D721Med (cell line): Measurements from ENCODE around the gene SAMM50.
A peak's percentile ranks its signal among the peaks of the same experiment; 100 is the strongest.

Experiments
- DNase-seq: peaks from one replicate; pipeline ENCODE4 v3.0.0; 2011; ENCODE audit warnings: low spot score; ENCODE audit not compliant: insufficient read length
- FAIRE-seq: peaks from 2 replicates; lab custom pipeline; 2011; peaks lifted over from hg19 to GRCh38; lab: Jason Lieb, UNC
- TF ChIP-seq, protein P1 (sequence below): IDR thresholded peaks from 2 replicates; pipeline ENCODE4 v1.5.1; 2012; ENCODE audit warnings: mild to moderate bottlenecking, control low read depth; ENCODE audit not compliant: insufficient read depth; ENCODE audit errors: missing control alignments

Gene SAMM50

DNA sequence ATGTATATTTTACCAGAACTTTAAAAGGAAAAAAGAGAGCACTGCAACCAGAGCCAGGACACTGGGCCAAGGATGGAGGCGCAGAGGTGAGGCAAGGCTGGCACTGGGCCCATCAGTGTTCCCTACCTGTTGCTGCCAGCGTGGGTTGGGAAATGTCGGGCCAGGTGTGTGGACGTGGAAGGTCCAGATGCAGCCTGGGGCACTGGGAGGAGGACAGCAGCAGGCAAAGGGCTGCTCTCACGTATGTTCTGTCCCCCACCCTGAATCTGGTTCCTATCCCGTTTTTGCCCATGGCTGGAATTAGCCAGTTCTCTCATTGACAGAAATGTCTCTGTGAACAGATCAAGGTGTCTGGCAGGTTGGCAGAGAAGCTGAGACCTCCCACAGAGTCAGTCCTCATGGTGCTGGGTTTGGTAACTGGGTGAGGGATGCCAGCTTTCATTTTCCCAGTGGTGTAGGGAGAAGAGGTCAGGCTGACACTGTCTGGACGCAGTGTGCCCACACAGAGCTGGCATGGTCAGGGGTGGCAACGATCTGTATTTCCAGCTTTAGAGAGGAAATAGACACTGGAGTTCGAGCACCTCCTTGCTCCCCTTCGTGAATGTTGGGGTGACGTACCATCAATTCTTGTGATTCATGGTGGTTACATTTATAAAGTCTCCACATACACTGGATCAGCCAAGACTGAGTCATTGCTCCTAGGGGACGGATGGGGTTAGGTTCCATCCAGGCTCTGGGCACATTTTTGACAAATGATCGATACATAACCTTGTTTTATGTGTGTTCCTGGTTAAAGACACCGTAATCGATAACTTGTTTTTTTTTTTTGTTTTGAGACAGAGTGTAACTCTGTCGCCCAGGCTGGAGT is 35.9 kb upstream of the SAMM50 start:
- DNase-seq: no peak
- no peak for FAIRE-seq
- TF ChIP-seq, protein P1, sequence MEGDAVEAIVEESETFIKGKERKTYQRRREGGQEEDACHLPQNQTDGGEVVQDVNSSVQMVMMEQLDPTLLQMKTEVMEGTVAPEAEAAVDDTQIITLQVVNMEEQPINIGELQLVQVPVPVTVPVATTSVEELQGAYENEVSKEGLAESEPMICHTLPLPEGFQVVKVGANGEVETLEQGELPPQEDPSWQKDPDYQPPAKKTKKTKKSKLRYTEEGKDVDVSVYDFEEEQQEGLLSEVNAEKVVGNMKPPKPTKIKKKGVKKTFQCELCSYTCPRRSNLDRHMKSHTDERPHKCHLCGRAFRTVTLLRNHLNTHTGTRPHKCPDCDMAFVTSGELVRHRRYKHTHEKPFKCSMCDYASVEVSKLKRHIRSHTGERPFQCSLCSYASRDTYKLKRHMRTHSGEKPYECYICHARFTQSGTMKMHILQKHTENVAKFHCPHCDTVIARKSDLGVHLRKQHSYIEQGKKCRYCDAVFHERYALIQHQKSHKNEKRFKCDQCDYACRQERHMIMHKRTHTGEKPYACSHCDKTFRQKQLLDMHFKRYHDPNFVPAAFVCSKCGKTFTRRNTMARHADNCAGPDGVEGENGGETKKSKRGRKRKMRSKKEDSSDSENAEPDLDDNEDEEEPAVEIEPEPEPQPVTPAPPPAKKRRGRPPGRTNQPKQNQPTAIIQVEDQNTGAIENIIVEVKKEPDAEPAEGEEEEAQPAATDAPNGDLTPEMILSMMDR: no peak

DNA sequence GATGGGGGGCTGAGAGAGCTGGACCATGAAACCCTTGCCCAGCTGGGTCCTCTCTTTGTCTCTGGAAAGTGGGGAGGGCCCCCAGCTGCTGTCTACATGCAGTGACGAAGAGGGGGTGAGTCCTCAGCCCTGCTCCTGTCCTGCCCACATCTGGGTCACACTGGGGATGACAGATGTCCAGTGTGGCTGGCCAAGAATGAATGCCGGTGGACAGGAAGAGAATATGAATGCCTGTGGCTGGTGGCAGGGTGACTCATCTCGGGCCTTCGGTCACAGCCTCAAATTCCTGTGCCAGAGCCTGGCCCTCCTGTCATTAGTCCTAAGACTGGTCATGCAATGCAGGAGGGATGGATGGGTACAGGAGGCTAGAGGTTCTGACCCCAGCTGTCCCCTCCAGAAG is 33.9 kb upstream of the SAMM50 start:
- DNase-seq: no peak
- FAIRE-seq: no peak
- TF ChIP-seq, protein P1: no peak

GRCh38 chr22:43922123-43922522 is 33.1 kb upstream of the SAMM50 start:
- TF ChIP-seq, protein P1: peak; percentile 5
- DNase-seq: no peak
- no peak for FAIRE-seq

- no peak for FAIRE-seq
- TF ChIP-seq, protein P1: no peak
- no peak for DNase-seq
These were observed 32.1 kb upstream of the SAMM50 start for GRCh38 chr22:43923191-43923590.

GRCh38 chr22:43923631-43924464 is 31.4 kb upstream of the SAMM50 start, which contains the start of gene PNPLA3:
Gene PNPLA3 (plus strand): TSS chr22:43923805. CDS start chr22:43923912, 107 bp downstream.
- FAIRE-seq (no peak), DNase-seq (peak; percentile 62)
- TF ChIP-seq, protein P1: peak; percentile 14

DNA sequence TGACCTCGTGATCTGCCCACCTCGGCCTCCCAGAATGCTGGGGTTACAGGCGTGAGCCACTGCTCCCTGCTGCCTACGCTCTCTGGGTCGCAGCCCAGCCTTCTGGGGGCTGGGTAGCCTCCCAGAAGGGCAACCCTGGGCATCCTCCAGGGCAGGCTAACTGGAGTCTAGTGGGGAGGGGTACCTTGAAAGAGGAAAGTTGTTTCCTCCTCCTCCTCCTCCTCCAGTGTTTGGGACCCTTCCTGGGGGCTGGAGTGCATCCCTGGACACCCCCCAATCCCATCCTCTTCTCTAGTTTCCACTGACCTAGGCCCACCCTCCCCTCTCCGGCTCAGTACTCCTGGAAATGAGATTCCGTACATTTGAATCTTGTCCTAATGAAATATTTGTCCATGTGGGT is 30.4 kb upstream of the SAMM50 start:
- no peak for FAIRE-seq
- TF ChIP-seq, protein P1: no peak

More for the DNA sequence above, 30.4 kb upstream of the SAMM50 start:
- no peak for DNase-seq
